ENCODE data around the gene POLA2. TPM values are rescaled to one million over a fixed set of nuclear protein-coding genes. Genes with fewer than 3 reads are reported as not detected.

Gene POLA2
- 6.2 and 7.7 TPM in 2 replicates for total RNA-seq

GRCh38 chr11:65261591-65262380, at the start of gene POLA2:
Gene POLA2, plus strand, starts transcription at chr11:65261962. Its CDS starts 331 bp downstream, at chr11:65262293.

GRCh38 chr11:65314501-65315203, 52.9 kb downstream of the POLA2 start, which contains the start of gene CDC42EP2:
Gene CDC42EP2, plus strand, starts transcription at chr11:65314866. Its CDS starts 6,033 bp downstream, at chr11:65320899.

Other genes with a start within 250 kb of the POLA2 start
- 120 and 126 TPM in 2 replicates for gene ARL2, start 247.8 kb upstream of the POLA2 start, total RNA-seq
- gene SNX15, start 234.5 kb upstream of the POLA2 start, total RNA-seq: 8.1 and 10.4 TPM in 2 replicates
- gene SAC3D1, start 220.8 kb upstream of the POLA2 start, total RNA-seq: 8.4 and 9.8 TPM in 2 replicates
- 8.1 and 8.8 TPM in 2 replicates for gene NAALADL1, start 203.4 kb upstream of the POLA2 start, total RNA-seq
- gene CDCA5, start 177.9 kb upstream of the POLA2 start, total RNA-seq: 8.1 and 8.6 TPM in 2 replicates
- gene ZFPL1, start 177.7 kb upstream of the POLA2 start, total RNA-seq: 23.0 and 30.5 TPM in 2 replicates
- 199 and 268 TPM in 2 replicates for gene VPS51, start 165.7 kb upstream of the POLA2 start, total RNA-seq
- 8.7 and 16.1 TPM in 2 replicates for gene TM7SF2, start 150.1 kb upstream of the POLA2 start, total RNA-seq
- gene ZNHIT2, start 144.3 kb upstream of the POLA2 start, total RNA-seq: 3.6 and 5.5 TPM in 2 replicates
- gene FAU, start 139.8 kb upstream of the POLA2 start, total RNA-seq: 268 and 409 TPM in 2 replicates
- gene MRPL49, start 139.6 kb upstream of the POLA2 start, total RNA-seq: 34.5 and 50.3 TPM in 2 replicates
- gene SYVN1, start 127.4 kb upstream of the POLA2 start, total RNA-seq: 7.3 and 32.0 TPM in 2 replicates
- not detected in 2 replicates for gene SPDYC, start 91.7 kb upstream of the POLA2 start, total RNA-seq
- gene CAPN1, start 80.0 kb upstream of the POLA2 start, total RNA-seq: 86.8 and 101 TPM in 2 replicates
- gene CDC42EP2, start 52.9 kb downstream of the POLA2 start, total RNA-seq: 7.1 and 8.7 TPM in 2 replicates
- gene DPF2, start 71.9 kb downstream of the POLA2 start, total RNA-seq: 22.0 and 32.5 TPM in 2 replicates
- gene TIGD3, start 92.8 kb downstream of the POLA2 start, total RNA-seq: under 0.01 and 0.13 TPM in 2 replicates
- gene SLC25A45, start 120.7 kb downstream of the POLA2 start, total RNA-seq: 0.81 and 2.8 TPM in 2 replicates
- 53.9 and 70.9 TPM in 2 replicates for gene FRMD8, start 124.7 kb downstream of the POLA2 start, total RNA-seq
- 59.3 and 170 TPM in 2 replicates for gene NEAT1, start 160.8 kb downstream of the POLA2 start, total RNA-seq
- gene MALAT1, start 237.1 kb downstream of the POLA2 start, total RNA-seq: 3,635 and 7,050 TPM in 2 replicates